GM12874 (cell line): ENCODE measurements around the gene CD302.

ENCODE experiments used
- TF ChIP-seq, protein P1 (sequence below): IDR thresholded peaks from 2 replicates; pipeline ENCODE4 v1.5.1; 2011; ENCODE audit warnings: low read depth, mild to moderate bottlenecking, control low read depth, low read length, moderate library complexity; ENCODE audit not compliant: insufficient read depth

CD302 gene

DNA sequence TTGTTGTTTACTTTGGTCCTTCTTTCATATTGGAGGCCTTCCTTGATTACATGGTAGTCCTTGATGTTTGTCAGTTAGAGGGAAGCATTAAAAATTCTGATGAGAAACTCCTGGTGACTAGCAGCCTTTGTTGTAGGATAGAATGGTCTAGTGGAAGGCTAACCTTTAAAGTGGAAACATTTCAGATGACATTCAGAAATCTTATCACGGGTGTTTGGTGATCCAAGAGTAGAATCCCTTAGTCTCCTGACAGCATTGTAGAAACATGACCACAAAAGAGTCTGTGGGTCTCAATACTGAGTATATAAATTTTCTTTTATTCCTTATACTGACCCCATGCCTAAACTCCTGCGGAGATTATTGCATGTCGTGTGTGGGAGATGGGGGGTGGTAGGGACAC, 72.3 kb downstream of the CD302 start:
- TF ChIP-seq, protein P1, sequence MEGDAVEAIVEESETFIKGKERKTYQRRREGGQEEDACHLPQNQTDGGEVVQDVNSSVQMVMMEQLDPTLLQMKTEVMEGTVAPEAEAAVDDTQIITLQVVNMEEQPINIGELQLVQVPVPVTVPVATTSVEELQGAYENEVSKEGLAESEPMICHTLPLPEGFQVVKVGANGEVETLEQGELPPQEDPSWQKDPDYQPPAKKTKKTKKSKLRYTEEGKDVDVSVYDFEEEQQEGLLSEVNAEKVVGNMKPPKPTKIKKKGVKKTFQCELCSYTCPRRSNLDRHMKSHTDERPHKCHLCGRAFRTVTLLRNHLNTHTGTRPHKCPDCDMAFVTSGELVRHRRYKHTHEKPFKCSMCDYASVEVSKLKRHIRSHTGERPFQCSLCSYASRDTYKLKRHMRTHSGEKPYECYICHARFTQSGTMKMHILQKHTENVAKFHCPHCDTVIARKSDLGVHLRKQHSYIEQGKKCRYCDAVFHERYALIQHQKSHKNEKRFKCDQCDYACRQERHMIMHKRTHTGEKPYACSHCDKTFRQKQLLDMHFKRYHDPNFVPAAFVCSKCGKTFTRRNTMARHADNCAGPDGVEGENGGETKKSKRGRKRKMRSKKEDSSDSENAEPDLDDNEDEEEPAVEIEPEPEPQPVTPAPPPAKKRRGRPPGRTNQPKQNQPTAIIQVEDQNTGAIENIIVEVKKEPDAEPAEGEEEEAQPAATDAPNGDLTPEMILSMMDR: no peak

DNA sequence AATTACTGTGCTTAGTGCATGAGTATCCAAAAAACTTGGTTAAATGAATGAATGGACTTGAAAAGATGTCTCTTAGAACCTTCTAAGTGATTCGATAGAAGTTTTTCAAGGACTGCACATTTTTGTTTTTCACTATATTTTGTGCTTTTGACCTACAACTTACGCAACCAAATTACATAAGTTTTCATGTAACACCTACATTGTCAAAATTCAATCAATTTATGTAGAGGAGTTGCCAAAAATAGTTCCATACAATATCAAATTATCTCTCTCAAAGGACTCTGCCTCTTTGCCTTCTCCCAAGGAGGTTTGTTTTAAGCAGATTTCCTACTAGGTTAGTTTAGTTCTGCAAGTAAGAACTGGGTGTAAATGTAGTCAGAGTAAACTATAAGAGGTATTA, 75.4 kb downstream of the CD302 start:
- TF ChIP-seq, protein P1: no peak

DNA sequence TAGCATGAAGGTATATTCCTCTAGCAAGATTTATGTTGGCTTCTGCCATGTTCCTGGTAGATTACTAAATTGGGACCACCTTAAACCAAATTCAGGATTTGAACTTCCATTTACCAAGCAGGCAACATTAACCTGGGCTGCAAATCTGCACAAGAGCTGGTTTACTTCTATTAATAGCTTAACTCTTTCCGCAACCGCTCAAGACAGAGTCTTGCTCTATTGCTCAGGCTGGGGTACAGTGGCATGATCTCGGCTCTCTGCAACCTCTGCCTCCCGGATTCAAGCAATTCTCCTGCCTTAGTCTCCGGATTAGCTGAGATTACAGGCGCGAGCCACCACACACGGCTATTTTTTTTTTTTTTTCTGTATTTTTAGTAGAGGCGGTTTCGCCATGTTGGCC, 77.3 kb downstream of the CD302 start:
- TF ChIP-seq, protein P1: no peak
